ENCODE measurements around the gene FIGLA.

DNA sequence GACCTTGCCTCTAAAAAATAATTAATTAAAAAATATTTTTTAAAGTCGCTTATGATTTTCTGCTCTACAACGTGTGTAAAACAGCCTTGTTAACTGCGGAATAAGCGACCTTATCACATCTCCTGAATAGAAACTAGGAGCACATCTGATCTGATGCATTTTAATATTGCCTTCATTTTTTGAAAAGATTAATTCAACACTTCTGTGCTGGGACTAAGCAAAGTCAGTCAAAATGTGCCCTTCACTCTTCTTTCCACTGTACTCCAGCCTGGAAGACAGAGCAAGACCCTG, 17.3 kb upstream of the FIGLA start:
- TF ChIP-seq CTCF (IDR thresholded peaks at IDR 0.05), result no peak
- TF ChIP-seq POLR2AphosphoS5 (IDR thresholded peaks at IDR 0.05; ENCODE audit: insufficient read depth in 1 of 2, low read depth in 1 of 2), result no peak
- no peak for TF ChIP-seq POLR2A (IDR thresholded peaks at IDR 0.05)

All from vagina (tissue), 2 donors.